ENCODE measurements around the gene LYG1.

LYG1 gene

DNA sequence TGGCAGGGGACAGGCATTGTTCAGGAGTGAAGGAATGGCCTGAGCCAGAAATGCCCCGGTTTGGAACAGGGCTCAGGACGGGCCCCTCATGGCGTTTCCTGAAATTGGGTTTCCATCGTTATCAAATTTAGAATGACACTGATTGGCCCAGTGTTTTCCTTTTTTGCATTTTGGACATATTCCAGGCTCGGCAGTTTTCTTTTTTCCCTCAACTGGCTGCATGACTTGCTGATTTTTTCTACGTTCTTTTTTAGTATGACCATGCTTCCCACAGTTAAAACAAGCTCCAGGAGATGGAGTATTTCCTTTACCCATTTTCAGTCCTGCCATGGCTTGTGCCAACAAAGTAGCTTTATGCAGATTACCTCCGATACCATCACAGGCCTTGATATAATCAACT lies 25.1 kb downstream of the LYG1 start:
- no peak for DNase-seq (ENCODE audit: low read depth in 2 of 2)

- no peak for DNase-seq (ENCODE audit: low read depth in 2 of 2)
Measured at GRCh38 chr2:99261242-99261641, 39.8 kb downstream of the LYG1 start.

DNA sequence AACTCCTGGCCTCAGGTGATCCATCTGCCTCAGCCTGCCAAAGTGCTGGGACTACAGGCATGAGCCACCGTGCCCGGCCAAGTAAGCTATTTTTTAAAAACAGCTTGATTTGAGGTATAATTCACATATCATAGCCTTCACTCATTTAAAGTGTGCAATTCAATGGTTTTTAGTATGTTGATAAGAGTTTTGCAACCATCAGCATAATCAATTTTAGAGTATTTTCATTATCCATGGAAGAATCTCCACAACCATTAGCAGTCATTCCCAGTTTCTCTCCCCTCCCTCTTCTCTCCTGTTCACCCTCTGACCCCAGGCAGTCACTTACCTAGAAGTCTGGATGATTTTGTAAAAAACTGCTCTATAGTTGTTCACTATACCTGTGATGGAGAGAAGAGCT lies 40.8 kb downstream of the LYG1 start:
- no peak for DNase-seq (ENCODE audit: low read depth in 2 of 2)

DNA sequence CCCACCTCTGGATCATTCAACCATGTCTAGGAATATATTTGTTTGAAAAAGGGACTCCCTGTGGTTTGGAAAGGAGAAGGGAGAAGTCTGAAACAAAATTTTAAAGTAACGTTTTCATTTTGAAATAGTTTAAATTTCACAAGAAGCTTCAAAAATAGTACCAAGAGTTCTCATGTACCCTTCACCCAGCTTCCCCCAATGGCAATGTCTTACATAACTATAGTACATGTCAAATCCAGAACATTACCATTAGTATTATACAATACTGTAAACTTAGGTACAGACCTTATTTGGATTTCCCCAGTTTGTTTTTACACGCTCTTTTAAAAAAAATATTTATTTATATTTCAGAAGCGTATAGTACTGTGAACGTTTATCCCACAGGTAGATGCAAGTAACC lies 41.5 kb downstream of the LYG1 start:
- no peak for DNase-seq (ENCODE audit: low read depth in 2 of 2)

- no peak for DNase-seq (ENCODE audit: low read depth in 2 of 2)
Measured at GRCh38 chr2:99256677-99257076, 44.3 kb downstream of the LYG1 start.

DNA sequence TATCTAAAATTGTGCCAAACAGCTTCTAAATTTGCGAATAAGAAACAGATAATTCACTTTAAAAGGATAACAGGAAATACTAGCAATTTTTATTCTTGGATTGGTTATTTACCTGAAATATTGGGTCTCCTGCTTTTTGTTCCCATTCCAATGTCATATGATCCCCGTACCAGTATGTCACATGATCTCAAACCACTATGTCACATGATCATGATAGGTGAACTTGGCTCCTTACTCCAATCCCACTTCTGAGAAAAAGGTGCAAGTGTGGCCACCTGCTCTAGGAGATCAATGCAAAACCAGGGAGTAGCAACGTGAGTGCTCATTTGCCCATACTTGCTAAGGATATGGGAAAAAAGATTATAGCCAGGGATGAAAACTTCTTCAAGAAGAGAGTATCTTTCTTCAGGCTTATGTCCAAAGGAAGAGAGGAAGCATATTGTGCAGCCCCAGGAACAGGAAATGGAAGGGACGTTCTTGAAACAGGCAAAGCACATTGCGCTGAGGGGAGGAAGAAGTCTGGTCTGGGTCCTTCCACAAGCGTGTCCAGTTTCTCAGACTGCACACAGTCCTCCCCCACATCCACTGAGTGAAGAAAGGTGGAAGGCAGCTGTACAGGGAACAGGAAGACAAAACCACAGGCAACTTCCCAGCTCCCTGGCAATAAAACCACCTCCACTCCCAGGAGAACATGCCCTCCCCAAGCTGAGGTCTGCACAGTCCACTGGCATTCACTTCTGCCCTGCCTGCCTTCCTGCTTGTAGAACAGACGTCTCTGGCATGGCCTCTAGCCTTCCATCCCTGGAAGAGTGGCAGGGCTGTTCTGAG lies 45.3 kb downstream of the LYG1 start, which contains the start of gene LYG2:
TSS of gene LYG2 (minus strand) at position 176 of the 828 bp plus-strand sequence. CDS start 1,406 bp downstream, outside the sequence.
- no peak for DNase-seq (ENCODE audit: low read depth in 2 of 2)

DNA sequence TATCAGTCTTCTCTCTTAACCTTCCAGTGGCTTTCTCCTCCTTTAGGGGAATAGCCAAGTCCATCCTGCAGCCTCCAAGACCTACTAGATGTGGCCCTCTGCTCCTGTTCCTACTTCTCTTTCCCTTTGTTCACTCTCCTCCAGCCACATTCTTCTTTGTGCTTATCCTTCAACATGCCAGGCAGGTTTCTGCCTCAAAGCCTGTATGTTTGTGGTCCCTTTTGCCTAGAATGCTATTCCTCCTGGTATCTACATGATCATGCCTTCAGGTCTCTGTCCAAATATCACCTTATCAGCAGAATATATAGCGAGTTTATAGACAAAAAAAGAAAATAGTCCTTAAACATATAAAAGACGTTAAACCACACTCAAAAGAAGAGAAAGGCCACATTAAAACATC lies 51.0 kb downstream of the LYG1 start:
- DNase-seq (ENCODE audit: low read depth in 2 of 2): no peak

DNA sequence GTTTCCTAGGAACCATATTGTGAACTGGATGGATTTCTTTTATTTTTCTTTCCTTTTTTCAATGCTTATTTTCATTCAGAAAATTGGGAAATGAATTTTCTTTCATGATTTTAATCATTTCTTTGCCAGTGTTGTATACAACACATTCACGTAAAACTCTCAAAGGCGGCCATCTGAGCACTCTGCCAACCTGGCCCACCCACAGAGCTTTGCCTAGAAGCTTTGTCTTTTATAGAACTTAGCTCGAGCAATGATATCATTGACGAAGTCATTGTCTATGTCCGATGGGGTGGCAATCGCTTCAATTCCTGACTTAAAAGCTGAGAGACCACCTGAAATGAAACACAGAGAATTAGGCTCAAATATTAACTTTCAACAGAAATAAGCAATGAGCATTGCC lies 58.8 kb downstream of the LYG1 start:
- DNase-seq (ENCODE audit: low read depth in 2 of 2): no peak

DNA sequence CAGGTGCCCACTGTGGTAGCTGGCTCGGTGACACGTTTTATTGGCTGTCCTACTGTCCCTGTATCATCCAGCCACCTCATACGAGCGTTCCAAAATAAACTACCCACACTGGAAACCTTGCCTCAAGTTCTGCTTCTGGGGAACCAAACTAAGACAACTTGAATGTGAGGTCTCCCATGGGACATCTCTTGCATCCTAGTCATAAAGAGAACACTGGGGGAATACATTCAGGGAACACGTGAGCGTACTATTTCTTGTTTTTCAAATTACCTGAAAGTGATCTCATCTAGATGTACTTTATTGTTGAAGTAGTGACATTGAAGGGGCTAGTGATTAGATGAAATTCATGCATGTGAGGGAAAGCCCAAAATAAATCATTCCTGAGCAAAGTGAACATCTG lies 60.6 kb downstream of the LYG1 start:
- DNase-seq (ENCODE audit: low read depth in 2 of 2): no peak

DNA sequence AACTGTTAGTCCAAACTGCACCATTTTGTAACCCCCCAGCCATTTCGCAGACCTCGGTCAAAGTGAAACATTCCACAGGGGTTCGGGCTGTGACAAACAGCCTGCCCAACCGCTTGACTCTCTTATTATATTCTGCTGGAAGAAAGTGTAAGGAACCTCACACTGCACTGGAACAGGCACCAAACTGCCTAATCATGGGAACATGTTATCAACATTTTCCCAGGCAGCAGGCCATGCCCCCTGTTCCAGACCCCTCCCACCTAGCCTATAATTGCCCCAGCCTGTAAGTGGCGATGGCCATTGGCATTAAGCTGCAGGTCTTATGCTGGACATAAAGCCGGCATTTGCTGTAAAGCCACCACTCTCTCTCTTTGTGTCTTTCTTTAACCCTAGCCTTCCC lies 62.4 kb downstream of the LYG1 start:
- DNase-seq (ENCODE audit: low read depth in 2 of 2): no peak

Data from activated CD4-positive, alpha-beta T cell treated with anti-CD3 and anti-CD28 coated beads for 24 hours (primary cell).